HCEC 1CT (cell line): ENCODE measurements around the gene NFATC4.
"Not testable (repeated sequence)": the region's sequence is repeated elsewhere in the genome, so short reads cannot be mapped to it uniquely, and the experiment has no call there.

Source experiments
- DNase-seq: peaks from one replicate; pipeline ENCODE4 v3.0.0-alpha.2; 2017

Gene NFATC4

GRCh38 chr14:24368562-24369252, 723 bp downstream of the NFATC4 start:
- DNase-seq = peak; percentile 37

GRCh38 chr14:24369463-24369862, 1.5 kb downstream of the NFATC4 start:
- no peak for DNase-seq

- DNase-seq = no peak
Measured at GRCh38 chr14:24369907-24370687, 2.1 kb downstream of the NFATC4 start.

- DNase-seq = no peak
Measured at GRCh38 chr14:24370748-24371147, 2.8 kb downstream of the NFATC4 start.

- not testable (repeated sequence) for DNase-seq
Measured at GRCh38 chr14:24371605-24372004, 3.6 kb downstream of the NFATC4 start.

GRCh38 chr14:24372701-24373416, 4.9 kb downstream of the NFATC4 start:
- no peak for DNase-seq

- no peak for DNase-seq
Measured at GRCh38 chr14:24376448-24377070, 8.6 kb downstream of the NFATC4 start.

GRCh38 chr14:24377126-24377525, 9.1 kb downstream of the NFATC4 start:
- DNase-seq = no peak

- DNase-seq = no peak
Measured at GRCh38 chr14:24377657-24378056, 9.7 kb downstream of the NFATC4 start.

- no peak for DNase-seq
Measured at GRCh38 chr14:24378327-24378726, 10.3 kb downstream of the NFATC4 start.

GRCh38 chr14:24378981-24379906, 11.3 kb downstream of the NFATC4 start:
- DNase-seq = no peak

- no peak for DNase-seq
Measured at GRCh38 chr14:24379907-24380730, 12.1 kb downstream of the NFATC4 start.

GRCh38 chr14:24381363-24382063, 13.5 kb downstream of the NFATC4 start:
- DNase-seq = no peak

GRCh38 chr14:24382064-24382371, 14.0 kb downstream of the NFATC4 start:
- no peak for DNase-seq

- no peak for DNase-seq
Measured at GRCh38 chr14:24384169-24384568, 16.2 kb downstream of the NFATC4 start.

GRCh38 chr14:24385524-24385923, 17.5 kb downstream of the NFATC4 start:
- DNase-seq = no peak

GRCh38 chr14:24387009-24387345, 19.0 kb downstream of the NFATC4 start:
- no peak for DNase-seq

- DNase-seq = not testable (repeated sequence)
Measured at GRCh38 chr14:24387579-24387978, 19.6 kb downstream of the NFATC4 start.

- DNase-seq = no peak
Measured at GRCh38 chr14:24388474-24389179, 20.6 kb downstream of the NFATC4 start.

- peak; percentile 44 for DNase-seq
Measured at GRCh38 chr14:24389226-24389848, 21.4 kb downstream of the NFATC4 start.
